Sigmoid colon (tissue), 4 donors: ENCODE measurements around the gene MAP3K7.

Experiments used
- POLR2AphosphoS5 ChIP-seq, 4 donors: sonication (generic); formaldehyde crosslinking; IDR thresholded peaks; one replicate each; pipeline ENCODE4 v1.6.1; 2017; ENCODE audit warnings: antibody characterized with exemption in 4 of 4
- TF ChIP-seq, protein P1 (sequence below), 4 experiments: fragments of 450-650 bp in 3 of 4; fragments of 200-600 bp in 1 of 4; IDR thresholded peaks; one replicate each; pipeline ENCODE4 v1.5.1; 2016 to 2019; ENCODE audit warnings: antibody characterized with exemption in 4 of 4, mild to moderate bottlenecking in 3 of 4, moderate library complexity in 2 of 4

DNA sequence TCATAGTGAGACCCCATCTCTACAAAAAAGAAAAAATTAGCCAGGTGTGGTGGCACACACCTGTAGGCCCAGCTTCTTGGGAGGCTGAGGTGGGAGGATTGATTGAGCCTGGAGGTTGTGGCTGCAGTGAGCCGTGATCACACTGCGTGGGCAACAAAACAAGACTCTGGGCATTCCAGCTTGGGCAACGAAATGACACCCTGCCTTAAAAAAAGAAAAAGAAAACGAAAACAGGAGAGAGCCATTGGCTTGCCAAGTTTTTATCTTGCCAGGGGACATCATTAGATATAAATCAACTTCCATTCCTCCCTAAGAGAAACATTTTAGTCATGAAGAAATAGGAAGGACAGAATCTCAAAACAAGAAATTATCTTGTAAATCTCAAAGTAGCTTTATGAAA is 109.5 kb downstream of the MAP3K7 start:
- TF ChIP-seq, protein P1, sequence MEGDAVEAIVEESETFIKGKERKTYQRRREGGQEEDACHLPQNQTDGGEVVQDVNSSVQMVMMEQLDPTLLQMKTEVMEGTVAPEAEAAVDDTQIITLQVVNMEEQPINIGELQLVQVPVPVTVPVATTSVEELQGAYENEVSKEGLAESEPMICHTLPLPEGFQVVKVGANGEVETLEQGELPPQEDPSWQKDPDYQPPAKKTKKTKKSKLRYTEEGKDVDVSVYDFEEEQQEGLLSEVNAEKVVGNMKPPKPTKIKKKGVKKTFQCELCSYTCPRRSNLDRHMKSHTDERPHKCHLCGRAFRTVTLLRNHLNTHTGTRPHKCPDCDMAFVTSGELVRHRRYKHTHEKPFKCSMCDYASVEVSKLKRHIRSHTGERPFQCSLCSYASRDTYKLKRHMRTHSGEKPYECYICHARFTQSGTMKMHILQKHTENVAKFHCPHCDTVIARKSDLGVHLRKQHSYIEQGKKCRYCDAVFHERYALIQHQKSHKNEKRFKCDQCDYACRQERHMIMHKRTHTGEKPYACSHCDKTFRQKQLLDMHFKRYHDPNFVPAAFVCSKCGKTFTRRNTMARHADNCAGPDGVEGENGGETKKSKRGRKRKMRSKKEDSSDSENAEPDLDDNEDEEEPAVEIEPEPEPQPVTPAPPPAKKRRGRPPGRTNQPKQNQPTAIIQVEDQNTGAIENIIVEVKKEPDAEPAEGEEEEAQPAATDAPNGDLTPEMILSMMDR (IDR thresholded peaks at IDR 0.05) = no peak
- TF ChIP-seq POLR2AphosphoS5 (IDR thresholded peaks at IDR 0.05) = no peak
